ENCODE measurements around the gene TGFBR3L. TPM values are rescaled to one million over a fixed set of nuclear protein-coding genes. Genes with fewer than 3 reads are reported as not detected.

The TGFBR3L gene
- total RNA-seq, 1 experiment from 2014 or later = 0.94 TPM

DNA sequence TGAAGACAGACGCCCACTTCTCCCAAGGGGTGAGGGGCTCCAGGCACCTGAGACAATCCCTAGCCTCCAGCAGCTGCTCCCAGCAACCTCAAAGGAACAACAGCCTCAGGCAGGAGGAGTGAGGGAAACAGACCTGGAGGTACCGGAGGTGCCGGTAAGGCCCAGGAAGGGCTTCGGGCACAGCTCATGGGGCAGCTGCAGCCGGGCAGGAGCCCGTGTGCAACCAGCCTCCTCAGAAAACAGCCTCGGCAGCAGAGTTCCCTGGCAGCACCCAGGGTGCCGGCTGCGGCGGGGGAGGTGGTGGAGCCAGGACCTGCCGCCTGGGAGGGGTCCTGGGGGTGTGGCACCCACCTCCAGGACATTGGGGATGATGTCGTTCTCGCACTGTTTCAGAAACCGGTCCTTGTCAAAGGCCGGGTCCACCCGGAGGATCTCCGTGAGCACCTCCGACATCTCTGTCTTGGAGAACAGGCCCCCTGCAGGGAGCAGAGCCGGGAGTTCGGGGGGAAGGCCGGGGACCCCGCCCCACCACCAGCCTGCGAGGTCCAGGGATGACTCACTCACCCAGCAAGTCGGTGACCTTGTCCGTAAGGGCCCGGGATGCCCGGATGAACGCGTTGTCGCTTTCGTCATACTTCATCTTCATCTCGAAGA lies 17.8 kb downstream of the TGFBR3L start:
- Mint-ChIP-seq H3K4me3 (ENCODE audit: low read depth, unreplicated experiment) (no peak overlapping the region), H3K36me3 (ENCODE audit: insufficient read depth, unreplicated experiment) (peaks cover 53% of the 10 kb centered on the region), H3K9me3 (ENCODE audit: low read depth, unreplicated experiment) (no peaks in the 10 kb centered on the region), H3K27me3 (ENCODE audit: unreplicated experiment) (no peaks in the 10 kb centered on the region), H3K4me1 (ENCODE audit: low read depth, unreplicated experiment) (peaks cover 8% of the 10 kb centered on the region), H3K27ac (ENCODE audit: unreplicated experiment) (no peak overlapping the region)
- CTCF ChIA-PET = no interaction called here
- no peak for DNase-seq
- intact Hi-C loops (cut with micrococcal nuclease; ENCODE audit: unreplicated experiment) = no loop called here
- TF ChIP-seq, protein P1, sequence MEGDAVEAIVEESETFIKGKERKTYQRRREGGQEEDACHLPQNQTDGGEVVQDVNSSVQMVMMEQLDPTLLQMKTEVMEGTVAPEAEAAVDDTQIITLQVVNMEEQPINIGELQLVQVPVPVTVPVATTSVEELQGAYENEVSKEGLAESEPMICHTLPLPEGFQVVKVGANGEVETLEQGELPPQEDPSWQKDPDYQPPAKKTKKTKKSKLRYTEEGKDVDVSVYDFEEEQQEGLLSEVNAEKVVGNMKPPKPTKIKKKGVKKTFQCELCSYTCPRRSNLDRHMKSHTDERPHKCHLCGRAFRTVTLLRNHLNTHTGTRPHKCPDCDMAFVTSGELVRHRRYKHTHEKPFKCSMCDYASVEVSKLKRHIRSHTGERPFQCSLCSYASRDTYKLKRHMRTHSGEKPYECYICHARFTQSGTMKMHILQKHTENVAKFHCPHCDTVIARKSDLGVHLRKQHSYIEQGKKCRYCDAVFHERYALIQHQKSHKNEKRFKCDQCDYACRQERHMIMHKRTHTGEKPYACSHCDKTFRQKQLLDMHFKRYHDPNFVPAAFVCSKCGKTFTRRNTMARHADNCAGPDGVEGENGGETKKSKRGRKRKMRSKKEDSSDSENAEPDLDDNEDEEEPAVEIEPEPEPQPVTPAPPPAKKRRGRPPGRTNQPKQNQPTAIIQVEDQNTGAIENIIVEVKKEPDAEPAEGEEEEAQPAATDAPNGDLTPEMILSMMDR (IDR thresholded peaks at IDR 0.05; ENCODE audit: unreplicated experiment) = no peak
- BruUV-seq (replicated peaks) = no TSS peak

DNA sequence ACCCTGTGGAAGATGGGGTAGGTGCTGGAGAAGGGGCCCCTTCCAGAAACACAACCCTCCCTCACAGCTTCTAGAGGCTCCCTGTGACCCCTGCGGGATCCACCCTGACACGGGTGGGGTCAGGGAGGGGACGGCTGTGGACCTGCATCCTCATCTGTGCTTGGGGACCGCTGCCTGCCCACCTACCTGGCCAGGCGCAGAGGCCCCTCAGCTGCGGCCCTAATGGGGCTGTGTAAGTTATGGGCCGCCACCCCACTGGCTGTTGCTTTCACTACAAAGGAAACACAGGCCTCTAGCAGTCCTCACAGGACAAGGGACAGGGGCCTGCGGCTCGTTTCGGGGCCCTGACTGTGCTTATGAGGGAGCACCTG lies 18.3 kb downstream of the TGFBR3L start:
- Mint-ChIP-seq H3K4me1 (ENCODE audit: low read depth, unreplicated experiment) (peaks cover 8% of the 10 kb centered on the region), H3K9me3 (ENCODE audit: low read depth, unreplicated experiment) (no peaks in the 10 kb centered on the region), H3K27ac (ENCODE audit: unreplicated experiment) (no peak overlapping the region), H3K36me3 (ENCODE audit: insufficient read depth, unreplicated experiment) (peaks cover 48% of the 10 kb centered on the region), H3K4me3 (ENCODE audit: low read depth, unreplicated experiment) (no peak overlapping the region), H3K27me3 (ENCODE audit: unreplicated experiment) (no peaks in the 10 kb centered on the region)
- intact Hi-C loops (cut with micrococcal nuclease; ENCODE audit: unreplicated experiment) = no loop called here
- TF ChIP-seq, protein P1 (IDR thresholded peaks at IDR 0.05; ENCODE audit: unreplicated experiment) = no peak
- no peak for DNase-seq
- CTCF ChIA-PET = no interaction called here
- BruUV-seq (replicated peaks) = no TSS peak

DNA sequence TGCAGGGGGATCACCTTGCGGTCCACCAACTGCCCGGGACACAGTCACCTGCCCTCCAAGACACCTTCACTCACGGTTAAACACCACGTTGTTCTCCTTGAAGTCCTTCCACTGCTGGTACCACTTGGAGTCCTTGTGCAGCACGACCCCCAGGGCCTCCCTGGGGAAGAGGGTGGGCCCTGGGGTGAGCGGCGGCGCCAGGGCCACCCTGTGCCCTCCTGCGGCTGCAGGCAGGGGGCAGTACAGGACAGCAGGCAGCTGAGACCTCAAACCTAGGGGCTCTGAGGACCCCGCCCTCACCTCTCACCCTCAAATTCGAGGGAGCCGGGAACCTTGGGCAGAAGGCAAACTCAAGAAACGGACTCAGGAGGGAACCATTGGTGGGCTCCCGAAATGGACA lies 18.8 kb downstream of the TGFBR3L start:
- CTCF ChIA-PET = no interaction called here
- Mint-ChIP-seq H3K4me3 (ENCODE audit: low read depth, unreplicated experiment) (no peak overlapping the region), H3K27me3 (ENCODE audit: unreplicated experiment) (no peaks in the 10 kb centered on the region), H3K27ac (ENCODE audit: unreplicated experiment) (no peak overlapping the region), H3K9me3 (ENCODE audit: low read depth, unreplicated experiment) (no peaks in the 10 kb centered on the region), H3K4me1 (ENCODE audit: low read depth, unreplicated experiment) (peaks cover 8% of the 10 kb centered on the region), H3K36me3 (ENCODE audit: insufficient read depth, unreplicated experiment) (peaks cover 43% of the 10 kb centered on the region)
- no TSS peak for BruUV-seq (replicated peaks)
- no peak for DNase-seq
- TF ChIP-seq, protein P1 (IDR thresholded peaks at IDR 0.05; ENCODE audit: unreplicated experiment) = no peak
- intact Hi-C loops (cut with micrococcal nuclease; ENCODE audit: unreplicated experiment) = no loop called here

DNA sequence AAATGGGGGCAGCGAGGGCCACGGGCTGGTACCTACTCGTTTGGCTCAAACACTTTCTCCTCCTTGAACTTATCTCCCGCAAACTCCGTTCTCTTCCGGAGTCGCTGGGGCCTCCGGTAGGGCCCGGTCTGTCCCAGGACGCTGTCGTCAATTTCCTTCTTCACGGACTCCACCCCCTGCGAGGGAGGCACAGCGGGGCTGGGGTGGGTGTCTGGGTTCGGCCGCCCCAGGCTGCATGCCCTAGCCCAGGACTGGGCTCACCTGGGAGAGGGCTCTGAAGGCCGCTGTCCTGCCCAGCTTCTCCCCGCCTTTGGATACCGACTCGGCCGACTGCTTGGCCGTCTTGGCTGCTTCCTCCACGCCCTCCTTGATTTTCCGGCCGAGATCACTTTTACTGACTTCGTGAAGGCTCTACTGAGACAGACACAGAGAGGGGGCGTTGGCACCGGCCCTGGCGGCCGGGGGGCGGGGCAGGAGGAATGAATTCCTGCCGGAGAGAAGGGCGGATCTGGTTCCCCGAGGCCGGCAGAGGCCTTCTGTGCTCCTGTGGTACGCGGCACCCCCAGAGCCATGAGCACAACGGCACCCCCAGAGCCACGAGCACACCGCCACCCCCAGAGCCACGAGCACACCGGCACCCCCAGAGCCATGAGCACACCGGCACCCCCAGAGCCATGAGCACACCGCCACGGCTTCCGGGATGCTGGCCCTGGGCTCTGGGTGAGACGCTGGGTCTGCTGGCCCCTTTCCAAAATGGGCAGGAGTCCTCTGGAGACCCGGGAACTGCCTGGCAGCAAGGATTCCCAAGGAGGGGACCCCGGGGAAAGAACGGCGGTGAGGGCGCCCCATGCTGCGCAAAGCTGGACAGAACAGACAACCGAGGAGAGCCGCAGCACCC lies 19.4 kb downstream of the TGFBR3L start:
- H3K4me1 Mint-ChIP-seq (ENCODE audit: low read depth, unreplicated experiment) = peaks cover 2% of the 10 kb centered on the region
- intact Hi-C loops (cut with micrococcal nuclease; ENCODE audit: unreplicated experiment) = no loop called here
- H3K9me3 Mint-ChIP-seq (ENCODE audit: low read depth, unreplicated experiment) = no peaks in the 10 kb centered on the region
- TF ChIP-seq, protein P1 (IDR thresholded peaks at IDR 0.05; ENCODE audit: unreplicated experiment) = no peak
- no peaks in the 10 kb centered on the region for H3K27me3 Mint-ChIP-seq (ENCODE audit: unreplicated experiment)
- no peak for DNase-seq
- no TSS peak for BruUV-seq (replicated peaks)
- no peak overlapping the region for H3K27ac Mint-ChIP-seq (ENCODE audit: unreplicated experiment)
- no peak overlapping the region for H3K4me3 Mint-ChIP-seq (ENCODE audit: low read depth, unreplicated experiment)
- CTCF ChIA-PET = no interaction called here
- peaks cover 36% of the 10 kb centered on the region for H3K36me3 Mint-ChIP-seq (ENCODE audit: insufficient read depth, unreplicated experiment)

Measured in Calu3 (cell line).